ENCODE measurements around the gene GTF3C2.
"Not testable (repeated sequence)": the region's sequence is repeated elsewhere in the genome, so short reads cannot be mapped to it uniquely, and the experiment has no call there.

Gene GTF3C2

DNA sequence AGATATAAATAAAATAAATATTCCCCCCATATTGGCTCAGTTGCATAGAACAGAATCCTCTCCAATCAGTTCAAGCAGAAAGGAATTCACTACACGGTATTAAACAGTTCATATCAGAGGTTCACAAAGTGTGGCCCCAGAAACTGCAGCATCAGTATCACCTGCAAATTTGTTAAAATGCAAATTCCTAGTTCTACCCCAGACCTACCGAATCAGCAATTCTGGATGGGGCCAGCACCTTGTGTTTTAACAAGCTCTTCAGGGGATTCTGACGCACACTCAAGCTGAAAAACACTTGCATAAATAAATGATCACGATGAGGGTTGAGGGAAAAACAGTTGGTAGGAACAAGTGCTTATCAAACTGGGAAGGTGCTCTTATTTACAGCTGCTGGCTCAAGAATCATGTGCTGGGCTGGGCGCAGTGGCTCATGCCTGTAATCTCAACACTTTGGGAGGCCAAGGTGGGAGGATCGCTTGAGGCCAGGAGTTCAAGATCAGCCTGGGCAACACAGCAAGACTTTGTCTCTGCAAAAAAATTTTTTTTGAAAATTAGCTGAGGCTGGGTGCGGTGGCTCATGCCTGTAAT is 6.4 kb downstream of the GTF3C2 start:
- Histone ChIP-seq H3K9me3 (ENCODE audit: control insufficient read depth, insufficient read depth, low read length) (no peaks in the 10 kb centered on the region), H3K27ac (ENCODE audit: low read depth, low read length) (no peak overlapping the region), H3K9ac (ENCODE audit: low read depth, low read length) (no peak overlapping the region), H3K4me1 (ENCODE audit: control insufficient read depth, insufficient read depth, low read length) (peaks cover 26% of the 10 kb centered on the region), H3K27me3 (ENCODE audit: control insufficient read depth, insufficient read depth, low read length) (no peaks in the 10 kb centered on the region), H3K36me3 (ENCODE audit: control insufficient read depth, insufficient read depth, low read length) (peaks cover 10% of the 10 kb centered on the region; the same call in 1 of the 2 replicates), H3K4me3 (ENCODE audit: low read depth, low read length) (no peak overlapping the region)

DNA sequence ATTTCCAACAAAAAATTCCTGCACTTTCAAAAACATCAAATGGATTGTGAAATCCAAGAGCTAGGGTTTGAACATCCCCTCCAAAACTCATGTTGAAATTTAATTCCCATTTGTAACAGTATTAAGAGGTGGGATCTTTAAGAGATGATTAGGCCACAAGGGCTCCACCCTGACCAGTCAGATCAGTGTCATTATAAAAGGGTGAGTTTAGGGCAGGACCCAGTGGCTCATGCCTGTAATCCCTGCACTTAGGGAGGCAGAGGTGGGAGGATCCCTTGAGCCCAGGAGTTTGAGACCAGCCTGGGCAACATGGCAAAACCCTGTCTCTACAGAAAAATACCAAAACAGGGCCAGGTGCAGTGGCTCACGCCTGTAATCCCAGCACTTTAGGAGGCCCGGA is 8.9 kb downstream of the GTF3C2 start:
- Histone ChIP-seq H3K9ac (ENCODE audit: low read depth, low read length) (no peak overlapping the region), H3K27me3 (ENCODE audit: control insufficient read depth, insufficient read depth, low read length) (no peaks in the 10 kb centered on the region), H3K36me3 (ENCODE audit: control insufficient read depth, insufficient read depth, low read length) (peaks cover 21% of the 10 kb centered on the region), H3K27ac (ENCODE audit: low read depth, low read length) (no peak overlapping the region), H3K9me3 (ENCODE audit: control insufficient read depth, insufficient read depth, low read length) (no peaks in the 10 kb centered on the region), H3K4me1 (ENCODE audit: control insufficient read depth, insufficient read depth, low read length) (peaks cover 9% of the 10 kb centered on the region; the same call in 1 of the 2 replicates), H3K4me3 (ENCODE audit: low read depth, low read length) (no peak overlapping the region)

DNA sequence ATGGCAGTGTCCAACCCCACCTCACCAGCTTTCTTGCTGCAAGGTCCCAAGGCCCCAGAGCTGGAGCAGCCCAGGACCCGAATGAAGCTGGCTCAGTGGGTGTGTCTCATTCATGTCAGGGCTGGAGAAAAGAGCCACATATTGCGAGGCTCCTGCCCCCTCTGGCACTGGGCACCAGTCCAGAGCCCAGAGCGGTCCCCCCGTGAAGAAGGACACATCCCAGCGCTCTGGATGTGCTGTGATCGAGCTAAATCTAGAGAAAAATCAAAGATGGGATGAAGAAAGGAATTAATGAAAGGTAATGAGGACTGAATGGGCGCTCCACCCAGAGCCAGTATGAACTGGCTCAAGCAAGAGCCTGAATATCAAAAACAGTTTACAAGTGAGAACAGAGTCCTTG is 20.4 kb downstream of the GTF3C2 start:
- H3K27ac ChIP-seq (ENCODE audit: low read depth, low read length), result no peak overlapping the region
- H3K4me3 ChIP-seq (ENCODE audit: low read depth, low read length), result no peak overlapping the region
- H3K27me3 ChIP-seq (ENCODE audit: control insufficient read depth, insufficient read depth, low read length), result no peaks in the 10 kb centered on the region
- H3K9me3 ChIP-seq (ENCODE audit: control insufficient read depth, insufficient read depth, low read length), result no peaks in the 10 kb centered on the region
- no peaks in the 10 kb centered on the region for H3K4me1 ChIP-seq (ENCODE audit: control insufficient read depth, insufficient read depth, low read length)
- peaks cover 91% of the 10 kb centered on the region for H3K36me3 ChIP-seq (ENCODE audit: control insufficient read depth, insufficient read depth, low read length)
- no peak overlapping the region for H3K9ac ChIP-seq (ENCODE audit: low read depth, low read length)

DNA sequence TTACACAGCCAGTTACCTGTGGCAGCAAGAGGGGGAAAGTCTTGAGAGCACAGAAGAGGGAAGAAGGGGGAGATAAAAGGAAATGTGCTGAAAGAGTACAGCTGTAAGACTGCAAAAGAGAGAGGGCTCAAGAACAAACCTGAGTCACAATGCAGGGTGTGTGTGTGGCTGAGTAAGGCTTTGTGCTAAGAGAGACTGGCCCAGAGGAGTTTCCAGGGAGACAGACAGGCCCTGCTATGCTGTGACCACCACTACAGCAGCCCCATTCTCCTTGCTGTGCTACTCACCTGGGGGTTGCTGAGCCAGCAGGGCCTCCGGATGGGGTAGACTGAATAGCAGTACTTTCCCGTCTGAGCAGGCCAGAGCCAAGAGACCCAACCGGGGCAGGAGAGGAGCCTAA is 21.3 kb downstream of the GTF3C2 start:
- no peaks in the 10 kb centered on the region for H3K4me1 ChIP-seq (ENCODE audit: control insufficient read depth, insufficient read depth, low read length)
- H3K36me3 ChIP-seq (ENCODE audit: control insufficient read depth, insufficient read depth, low read length), result peaks cover 92% of the 10 kb centered on the region
- no peak overlapping the region for H3K4me3 ChIP-seq (ENCODE audit: low read depth, low read length)
- no peaks in the 10 kb centered on the region for H3K9me3 ChIP-seq (ENCODE audit: control insufficient read depth, insufficient read depth, low read length)
- no peak overlapping the region for H3K9ac ChIP-seq (ENCODE audit: low read depth, low read length)
- H3K27ac ChIP-seq (ENCODE audit: low read depth, low read length), result no peak overlapping the region
- no peaks in the 10 kb centered on the region for H3K27me3 ChIP-seq (ENCODE audit: control insufficient read depth, insufficient read depth, low read length)

DNA sequence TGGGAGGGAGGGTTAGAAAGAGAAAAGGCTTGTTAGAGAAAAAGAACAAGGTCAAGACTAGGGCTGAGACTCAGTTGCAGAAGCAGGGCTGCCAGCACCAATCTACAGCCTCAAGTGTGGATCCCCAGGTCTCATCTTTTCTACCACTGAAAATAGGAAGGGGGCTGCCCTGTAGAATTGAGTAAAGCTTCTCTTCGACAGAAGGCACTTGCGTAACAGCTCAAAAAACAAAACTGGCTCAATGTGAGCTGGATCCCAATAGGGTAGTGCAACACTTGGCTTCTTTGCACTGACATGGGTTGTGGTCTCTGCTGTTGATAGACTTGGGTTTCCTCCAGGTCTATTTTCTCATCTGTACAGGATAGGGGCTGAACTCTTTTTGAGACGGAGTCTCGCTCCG is 31.8 kb downstream of the GTF3C2 start:
- no peaks in the 10 kb centered on the region for H3K27me3 ChIP-seq (ENCODE audit: control insufficient read depth, insufficient read depth, low read length)
- H3K27ac ChIP-seq (ENCODE audit: low read depth, low read length), result no peak overlapping the region
- no peak overlapping the region for H3K9ac ChIP-seq (ENCODE audit: low read depth, low read length)
- no peaks in the 10 kb centered on the region for H3K9me3 ChIP-seq (ENCODE audit: control insufficient read depth, insufficient read depth, low read length)
- peaks cover 7% of the 10 kb centered on the region; the same call in 1 of the 2 replicates for H3K4me1 ChIP-seq (ENCODE audit: control insufficient read depth, insufficient read depth, low read length)
- no peak overlapping the region for H3K4me3 ChIP-seq (ENCODE audit: low read depth, low read length)
- H3K36me3 ChIP-seq (ENCODE audit: control insufficient read depth, insufficient read depth, low read length), result peaks cover 41% of the 10 kb centered on the region

DNA sequence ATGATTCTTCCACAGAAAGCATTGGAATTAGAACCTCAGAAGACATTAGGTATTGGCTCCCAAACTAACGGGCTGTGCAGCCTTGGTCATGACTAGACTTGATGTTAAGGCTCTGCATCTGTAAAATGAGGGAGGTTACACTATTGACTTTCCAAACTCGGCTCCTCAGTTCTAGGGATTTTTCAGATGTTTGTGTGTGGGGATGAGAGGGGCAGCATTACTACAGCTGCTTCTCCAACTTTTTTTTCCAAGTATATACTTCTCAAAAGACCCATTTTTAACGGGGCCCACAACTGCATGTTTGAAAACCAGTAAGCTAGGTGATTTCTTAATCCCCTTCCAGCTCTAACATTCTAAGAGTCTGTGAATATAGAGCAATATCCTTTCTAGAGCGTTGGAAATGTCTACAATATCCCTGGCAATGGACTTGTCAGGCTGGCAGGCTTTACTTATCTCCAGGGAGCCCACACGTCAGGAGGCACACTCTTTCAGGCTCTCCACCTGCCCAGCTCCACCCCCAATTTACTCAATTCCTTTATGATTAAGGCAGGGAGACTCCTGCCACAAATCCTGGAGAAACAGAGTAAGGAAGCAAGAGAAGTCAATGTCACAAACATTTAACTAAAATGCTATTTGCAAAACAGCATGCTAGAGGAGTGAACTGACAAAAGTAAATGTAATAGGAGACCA is 32.8 kb downstream of the GTF3C2 start:
- Histone ChIP-seq H3K27me3 (ENCODE audit: control insufficient read depth, insufficient read depth, low read length) (no peaks in the 10 kb centered on the region), H3K9me3 (ENCODE audit: control insufficient read depth, insufficient read depth, low read length) (no peaks in the 10 kb centered on the region), H3K4me3 (ENCODE audit: low read depth, low read length) (peak overlapping the region; percentile 87), H3K4me1 (ENCODE audit: control insufficient read depth, insufficient read depth, low read length) (peaks cover 7% of the 10 kb centered on the region; the same call in 1 of the 2 replicates), H3K36me3 (ENCODE audit: control insufficient read depth, insufficient read depth, low read length) (peaks cover 31% of the 10 kb centered on the region), H3K9ac (ENCODE audit: low read depth, low read length) (peak overlapping the region; percentile 92), H3K27ac (ENCODE audit: low read depth, low read length) (peak overlapping the region; percentile 90)

DNA sequence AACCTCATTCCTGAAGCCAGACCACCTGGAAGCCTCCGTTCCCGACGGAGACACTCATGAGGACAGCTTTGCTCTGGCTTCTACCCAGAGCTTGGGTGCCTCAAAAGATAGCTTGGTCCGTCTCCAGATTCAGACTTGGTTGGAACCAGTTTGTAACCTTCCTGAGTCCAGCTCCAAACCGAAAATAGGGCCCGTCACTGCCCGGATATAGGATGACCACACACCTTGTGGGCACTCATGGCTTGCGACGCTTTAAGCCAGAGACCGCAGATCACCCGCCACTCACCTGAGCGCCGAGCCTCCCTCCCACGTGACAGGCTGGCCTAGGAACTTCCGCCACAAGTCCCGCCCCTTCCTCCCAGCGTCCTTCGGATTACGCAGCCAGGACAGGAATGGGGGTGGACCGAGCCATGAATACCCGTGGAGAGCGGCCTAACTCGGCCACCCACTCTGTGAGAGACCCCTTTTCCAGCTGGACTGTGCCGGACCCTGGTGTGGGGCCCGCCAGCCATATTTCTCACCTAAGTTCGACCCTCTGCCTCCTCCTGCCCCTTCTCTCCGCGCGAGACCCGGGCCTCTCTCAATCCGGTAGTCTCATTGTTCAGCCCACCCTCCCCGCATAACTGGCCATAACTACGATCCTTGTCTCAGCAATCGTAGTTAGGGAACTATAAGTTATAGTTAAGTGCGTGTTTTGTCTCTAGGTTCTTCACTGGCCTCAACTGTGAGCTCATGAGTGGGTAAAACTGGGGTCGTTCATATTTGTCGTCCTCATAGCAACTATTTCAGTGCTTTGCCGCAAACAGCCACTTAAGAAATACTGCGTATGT is 33.6 kb downstream of the GTF3C2 start, which contains the start of gene MPV17:
MPV17 (minus strand) TSS at position 332 of the 830 bp plus-strand sequence. CDS start 580 bp downstream, outside the sequence.
- Histone ChIP-seq H3K27ac (ENCODE audit: low read depth, low read length) (peak within 1 kb of the TSS; percentile 90), H3K4me1 (ENCODE audit: control insufficient read depth, insufficient read depth, low read length) (peaks cover 7% of the 10 kb centered on the region; the same call in 1 of the 2 replicates), H3K9ac (ENCODE audit: low read depth, low read length) (peak within 1 kb of the TSS; percentile 92), H3K9me3 (ENCODE audit: control insufficient read depth, insufficient read depth, low read length) (no peaks in the 10 kb centered on the region), H3K36me3 (ENCODE audit: control insufficient read depth, insufficient read depth, low read length) (peaks cover 24% of the 10 kb centered on the region), H3K4me3 (ENCODE audit: low read depth, low read length) (peak within 1 kb of the TSS; percentile 87), H3K27me3 (ENCODE audit: control insufficient read depth, insufficient read depth, low read length) (no peaks in the 10 kb centered on the region)

DNA sequence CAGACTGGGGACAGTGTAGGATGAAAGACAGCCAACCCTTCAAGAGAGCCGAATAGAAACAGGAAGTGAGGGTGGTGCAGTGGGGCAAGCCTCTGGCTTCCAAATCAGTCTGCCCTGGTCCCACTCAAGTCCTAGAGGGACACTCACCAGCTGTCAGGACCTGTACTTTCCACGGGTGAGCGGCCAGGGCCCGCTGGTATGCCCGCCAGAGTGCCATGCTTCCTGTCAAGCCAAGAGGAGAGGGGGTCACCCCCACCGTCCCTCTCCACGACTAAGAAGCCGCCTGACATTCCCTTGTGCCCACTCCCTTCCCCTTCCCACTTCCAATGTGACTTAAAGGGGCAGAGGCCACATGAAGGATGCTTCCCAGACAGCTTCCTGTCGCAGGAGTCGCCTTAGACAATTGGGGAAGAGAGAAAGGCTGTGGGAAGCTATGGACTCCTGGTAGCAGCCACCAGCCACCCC is 34.2 kb downstream of the GTF3C2 start:
- H3K9ac ChIP-seq (ENCODE audit: low read depth, low read length), result peak overlapping the region; percentile 92
- H3K27ac ChIP-seq (ENCODE audit: low read depth, low read length), result peak overlapping the region; percentile 90
- peaks cover 7% of the 10 kb centered on the region; the same call in 1 of the 2 replicates for H3K4me1 ChIP-seq (ENCODE audit: control insufficient read depth, insufficient read depth, low read length)
- H3K36me3 ChIP-seq (ENCODE audit: control insufficient read depth, insufficient read depth, low read length), result peaks cover 20% of the 10 kb centered on the region
- peak overlapping the region; percentile 87 for H3K4me3 ChIP-seq (ENCODE audit: low read depth, low read length)
- H3K27me3 ChIP-seq (ENCODE audit: control insufficient read depth, insufficient read depth, low read length), result no peaks in the 10 kb centered on the region
- H3K9me3 ChIP-seq (ENCODE audit: control insufficient read depth, insufficient read depth, low read length), result no peaks in the 10 kb centered on the region

DNA sequence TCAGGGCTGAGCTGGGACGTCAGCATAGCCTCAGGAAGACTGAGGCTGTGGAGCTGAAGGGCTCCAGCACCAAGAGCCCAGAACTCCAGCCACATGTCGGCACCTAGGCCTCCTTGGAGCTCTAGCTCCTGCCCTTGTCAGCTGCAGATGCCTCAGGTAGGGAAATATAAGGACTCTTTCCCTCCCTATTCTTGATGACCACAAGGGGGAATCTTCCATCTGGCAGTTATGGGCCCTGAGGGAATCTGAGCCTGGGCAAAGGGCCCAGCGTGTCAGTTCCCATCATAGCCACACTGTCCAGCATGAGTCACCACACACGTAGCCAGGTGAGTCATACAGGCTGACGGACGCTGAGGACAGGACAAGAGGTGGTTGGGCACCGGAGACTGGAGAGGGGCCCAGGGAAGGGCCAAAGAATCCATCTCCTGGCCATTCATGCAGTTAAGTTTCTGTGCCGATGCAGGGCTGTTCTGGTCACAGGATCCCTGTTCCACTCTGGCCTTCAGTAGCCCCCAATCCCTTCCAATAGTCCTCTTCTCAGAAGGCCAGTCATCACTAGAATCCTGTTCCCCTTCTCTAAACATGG is 35.5 kb downstream of the GTF3C2 start:
- peak overlapping the region; percentile 52 for H3K27ac ChIP-seq (ENCODE audit: low read depth, low read length)
- H3K36me3 ChIP-seq (ENCODE audit: control insufficient read depth, insufficient read depth, low read length), result peaks cover 8% of the 10 kb centered on the region
- no peak overlapping the region for H3K9ac ChIP-seq (ENCODE audit: low read depth, low read length)
- no peaks in the 10 kb centered on the region for H3K27me3 ChIP-seq (ENCODE audit: control insufficient read depth, insufficient read depth, low read length)
- H3K4me1 ChIP-seq (ENCODE audit: control insufficient read depth, insufficient read depth, low read length), result peaks cover 7% of the 10 kb centered on the region; the same call in 1 of the 2 replicates
- H3K9me3 ChIP-seq (ENCODE audit: control insufficient read depth, insufficient read depth, low read length), result no peaks in the 10 kb centered on the region
- H3K4me3 ChIP-seq (ENCODE audit: low read depth, low read length), result no peak overlapping the region

DNA sequence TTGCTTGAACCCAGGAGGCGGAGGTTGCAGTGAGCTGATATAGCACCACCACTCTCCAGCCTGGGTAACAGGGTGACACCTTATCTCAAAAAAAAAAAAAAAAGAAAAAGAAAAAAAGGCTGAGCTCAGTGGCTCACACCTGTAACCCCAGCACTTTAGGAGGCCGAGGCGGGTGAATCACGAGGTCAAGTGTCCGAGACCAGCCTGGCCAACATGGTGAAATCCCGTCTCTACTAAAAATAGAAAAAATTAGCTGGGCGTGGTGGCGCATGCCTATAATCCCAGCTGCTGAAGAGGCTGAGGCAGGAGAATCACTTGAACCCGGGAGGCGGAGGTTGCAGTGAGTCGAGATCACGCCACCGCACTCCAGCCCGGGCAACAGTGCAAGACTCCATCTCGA is 36.7 kb downstream of the GTF3C2 start:
- H3K4me1 ChIP-seq (ENCODE audit: control insufficient read depth, insufficient read depth, low read length); H3K36me3 ChIP-seq (ENCODE audit: control insufficient read depth, insufficient read depth, low read length); H3K9ac ChIP-seq (ENCODE audit: low read depth, low read length); H3K9me3 ChIP-seq (ENCODE audit: control insufficient read depth, insufficient read depth, low read length); H3K27ac ChIP-seq (ENCODE audit: low read depth, low read length); H3K27me3 ChIP-seq (ENCODE audit: control insufficient read depth, insufficient read depth, low read length); H3K4me3 ChIP-seq (ENCODE audit: low read depth, low read length): not testable (repeated sequence)
